ENCODE measurements around the gene HNRNPA2B1.

HNRNPA2B1 gene

GRCh38 chr7:26141077-26141476, 59.5 kb downstream of the HNRNPA2B1 start:
- no peak for DNase-seq

GRCh38 chr7:26140380-26140779, 60.2 kb downstream of the HNRNPA2B1 start:
- DNase-seq: no peak
